Activated T-helper 1 cell treated with Interleukin-2 at 50 U/mL for 16 hours (primary cell): ENCODE data around the gene CXXC5.
A peak's percentile ranks its signal among the peaks of the same experiment; 100 is the strongest.

Experiments
- DNase-seq: peaks from one replicate; pipeline ENCODE4 v3.0.0-alpha.2; 2020; ENCODE audit warnings: low read depth

The CXXC5 gene

DNA sequence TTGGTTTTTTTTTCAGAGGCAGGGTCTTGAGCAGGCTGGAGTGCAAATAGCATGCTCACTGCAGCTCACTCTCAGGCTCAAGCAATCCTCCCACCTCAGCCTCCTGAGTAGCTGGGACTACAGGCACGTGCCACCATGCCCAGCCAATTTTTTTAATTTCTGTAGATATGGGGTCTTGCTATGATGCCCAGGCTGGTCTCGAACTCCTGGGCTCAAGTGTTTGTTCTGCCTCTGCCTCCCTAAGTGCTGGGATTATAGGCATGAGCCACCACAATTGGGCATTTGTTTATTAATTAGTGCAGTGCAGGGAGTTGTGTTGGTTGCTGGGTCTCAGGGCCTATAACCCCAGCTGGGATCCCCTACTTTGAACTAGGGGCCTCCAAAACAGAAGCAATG is 47.0 kb downstream of the CXXC5 start:
- DNase-seq, result no peak

- DNase-seq, result no peak
Measured at GRCh38 chr5:139696167-139696893, 48.2 kb downstream of the CXXC5 start.

GRCh38 chr5:139696894-139697658 is 48.9 kb downstream of the CXXC5 start:
- DNase-seq, result no peak

DNA sequence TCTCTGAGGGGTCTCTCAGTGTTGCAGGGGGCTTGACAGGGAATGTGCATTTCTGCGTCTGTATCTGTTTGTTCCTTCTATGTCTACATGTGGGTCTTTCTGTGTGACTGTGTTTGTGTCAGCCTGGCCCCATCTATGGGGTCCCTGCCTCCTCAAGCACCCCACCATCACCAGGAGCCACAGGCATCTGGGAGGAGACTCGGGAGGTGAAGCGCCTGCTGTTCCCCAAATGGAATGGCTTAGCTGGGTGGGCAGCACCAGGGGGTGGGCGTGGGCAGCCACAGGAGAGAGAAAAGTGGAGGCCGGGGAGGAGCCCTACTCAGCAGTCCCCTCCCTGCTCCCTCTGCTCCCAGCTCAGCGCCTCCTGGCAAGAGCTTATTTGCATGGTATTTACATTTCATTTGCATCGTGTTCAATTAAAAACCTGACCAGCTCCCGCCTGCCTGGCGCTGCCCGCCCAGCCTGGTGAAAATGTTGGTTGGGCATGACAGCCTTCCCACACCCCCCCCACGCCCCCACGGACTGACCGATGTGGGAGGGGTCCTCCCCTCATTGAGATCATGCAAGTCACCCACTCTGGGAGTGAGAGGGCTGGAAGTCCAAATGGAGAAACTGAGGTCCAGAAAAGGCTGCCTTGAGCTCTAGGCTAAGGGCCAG is 50.5 kb downstream of the CXXC5 start:
- no peak for DNase-seq

DNA sequence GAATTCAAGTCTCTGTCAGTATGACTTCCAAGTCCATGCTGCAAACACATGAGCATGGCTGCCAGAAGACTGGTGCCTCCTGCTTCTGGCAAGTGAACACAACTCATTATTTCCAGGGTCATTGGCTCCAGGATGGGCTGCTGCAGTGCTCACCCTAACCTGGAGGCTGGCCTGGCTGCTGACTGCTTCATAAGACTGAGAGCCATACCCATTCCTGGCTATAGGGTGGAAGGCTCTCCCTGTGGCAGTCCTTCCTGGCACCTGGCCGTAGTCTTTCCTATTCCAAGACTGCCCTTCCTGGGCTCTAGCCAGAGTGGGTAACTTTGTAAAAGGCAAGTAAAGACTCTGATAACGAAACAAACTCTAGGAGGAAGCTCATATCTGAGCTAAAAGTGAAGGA is 51.2 kb downstream of the CXXC5 start:
- no peak for DNase-seq

DNA sequence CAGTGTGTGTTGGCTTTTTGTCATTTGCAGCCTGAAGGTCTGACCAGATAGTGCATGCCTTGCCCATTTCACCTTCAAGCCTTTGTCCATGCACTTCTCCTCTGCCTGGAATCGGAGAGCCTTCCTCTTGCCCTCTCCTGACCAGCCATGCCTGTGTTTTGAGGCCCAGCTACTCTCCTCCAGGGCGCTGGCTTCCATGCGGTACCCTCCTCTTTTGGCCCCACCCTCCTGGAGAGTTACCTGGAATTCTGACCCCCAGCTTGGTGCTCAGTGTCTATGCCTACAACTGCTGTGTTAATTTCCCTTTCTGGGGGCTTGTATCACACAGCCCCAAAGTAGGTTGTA is 52.5 kb downstream of the CXXC5 start:
- DNase-seq, result no peak

DNA sequence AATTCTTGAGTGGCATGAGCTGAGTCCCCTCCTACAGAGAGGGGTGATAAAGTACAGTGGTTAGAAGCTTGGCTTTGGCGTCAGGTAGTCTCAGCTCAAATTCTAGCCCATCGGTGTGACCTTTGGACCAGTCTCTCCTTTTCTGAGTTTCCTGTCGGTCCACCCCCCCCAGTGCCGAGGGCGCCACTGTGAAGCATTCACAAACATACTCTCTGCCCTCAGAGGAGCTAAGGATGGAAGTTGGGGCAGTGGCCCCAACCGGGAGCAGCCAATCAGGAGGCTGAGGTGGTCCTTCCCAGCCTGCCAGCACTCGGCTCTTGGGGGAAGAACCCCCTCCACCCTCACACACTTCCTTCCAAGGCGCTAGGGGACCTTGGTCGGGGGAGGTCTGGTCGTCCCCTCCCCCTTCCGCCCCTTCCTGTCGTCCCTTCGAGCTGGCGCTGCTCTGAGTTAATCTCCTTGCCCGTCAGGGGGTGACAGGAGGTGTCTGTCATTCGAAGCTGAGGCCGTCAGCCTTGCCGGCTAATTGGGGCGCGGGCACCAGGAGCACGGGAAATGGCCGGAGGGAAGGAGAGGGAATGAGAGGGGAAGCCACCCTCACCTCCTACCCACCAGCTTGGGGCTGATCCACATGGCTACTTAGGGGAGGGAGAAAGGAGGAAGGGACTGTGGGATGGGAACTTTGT is 53.0 kb downstream of the CXXC5 start:
- DNase-seq, result no peak

DNA sequence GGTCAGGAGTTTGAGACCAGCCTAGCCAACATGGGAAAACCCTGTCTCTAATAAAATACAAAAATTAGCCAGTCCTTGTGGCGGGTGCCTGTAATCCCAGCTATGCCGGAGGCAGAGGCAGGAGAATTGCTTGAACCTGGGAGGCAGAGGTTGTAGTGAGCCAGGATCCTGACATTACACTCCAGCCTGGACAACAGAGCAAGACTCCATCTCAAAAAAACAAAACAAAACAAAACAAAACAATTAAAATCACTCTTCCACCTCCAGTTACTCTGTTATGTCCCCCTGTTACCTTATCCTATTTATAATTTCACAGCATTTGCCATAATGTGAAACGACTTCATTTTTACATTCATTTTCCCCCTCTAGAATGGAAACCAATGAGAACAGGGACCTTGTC is 54.4 kb downstream of the CXXC5 start:
- DNase-seq, result no peak

GRCh38 chr5:139704748-139705147 is 56.6 kb downstream of the CXXC5 start:
- DNase-seq, result no peak

- DNase-seq, result no peak
Measured at GRCh38 chr5:139705191-139705590, 57.0 kb downstream of the CXXC5 start.

GRCh38 chr5:139705655-139706587 is 57.8 kb downstream of the CXXC5 start:
- no peak for DNase-seq

- no peak for DNase-seq
Measured at GRCh38 chr5:139707445-139708003, 59.4 kb downstream of the CXXC5 start.

- DNase-seq, result no peak
Measured at GRCh38 chr5:139708434-139708861, 60.3 kb downstream of the CXXC5 start.

DNA sequence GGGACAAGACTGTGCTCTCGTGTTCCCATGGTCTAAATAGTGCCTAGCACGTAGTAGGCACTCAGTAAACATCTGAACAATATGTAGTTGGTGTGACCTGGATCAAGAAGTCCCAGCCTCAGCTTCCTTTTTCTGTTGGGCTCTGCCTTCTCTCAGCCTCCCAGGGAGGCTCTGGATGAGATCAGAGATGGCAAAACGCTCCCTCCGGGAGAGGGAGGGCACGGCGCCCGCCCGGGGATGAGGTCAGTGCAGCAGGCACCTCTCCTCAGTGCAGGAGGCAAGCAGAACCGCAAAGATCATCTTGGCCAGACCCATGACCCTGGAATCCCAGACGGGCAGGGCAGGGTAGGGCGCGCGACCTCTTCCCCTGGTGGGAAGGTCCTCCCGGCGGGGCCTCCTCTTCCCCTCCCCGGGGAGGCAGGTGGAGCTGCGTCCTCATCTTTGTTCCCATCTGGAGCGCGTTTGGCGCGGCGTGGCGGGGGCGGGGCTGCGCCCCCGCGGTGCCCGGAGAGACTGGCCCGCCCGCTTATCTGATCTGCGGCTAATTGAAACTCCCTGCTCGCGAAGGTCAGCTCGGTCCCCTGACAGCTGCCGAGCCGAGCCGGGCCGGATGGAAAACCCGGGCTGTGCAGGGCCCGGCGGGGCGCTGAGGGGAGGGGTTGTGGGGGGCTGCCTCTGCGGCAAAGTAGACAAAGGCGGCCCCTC is 60.9 kb downstream of the CXXC5 start:
- no peak for DNase-seq

DNA sequence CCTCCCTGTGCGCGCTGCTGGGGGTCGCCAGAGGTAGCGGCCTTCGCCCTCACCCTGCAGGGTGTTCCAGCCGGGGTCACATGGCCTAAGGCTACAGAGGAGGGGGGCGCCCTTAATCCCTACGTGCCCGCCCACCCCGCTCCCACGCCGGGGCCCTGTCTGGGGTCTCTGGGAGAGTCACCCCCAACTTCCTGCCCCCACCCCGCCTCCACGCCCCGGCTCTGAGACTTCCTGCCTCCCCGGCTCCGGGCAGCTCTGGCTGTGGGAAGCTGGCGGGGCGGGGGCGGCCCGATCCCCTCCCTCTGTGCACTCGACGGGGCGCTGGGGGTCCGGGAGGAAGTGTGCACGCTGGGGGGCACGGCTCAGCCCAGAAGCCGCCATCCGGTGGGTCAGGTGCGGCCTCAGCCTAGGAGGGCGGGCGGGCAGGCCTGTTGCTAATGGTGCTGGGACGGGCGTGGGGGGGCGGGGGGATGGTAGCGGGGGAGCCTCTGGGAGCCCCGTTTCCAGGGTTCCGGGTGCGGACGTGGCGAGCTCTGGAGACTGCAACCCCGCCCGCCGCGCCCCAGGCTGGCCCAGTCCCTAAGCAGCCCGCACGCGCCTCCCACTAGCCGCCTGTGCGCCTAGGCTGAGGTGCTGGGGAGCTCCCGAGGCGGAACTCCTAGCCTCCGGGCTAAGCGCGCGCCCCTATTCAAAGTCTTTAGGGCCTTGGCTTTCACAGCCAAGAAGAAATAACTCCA is 61.6 kb downstream of the CXXC5 start:
- DNase-seq, result no peak

- DNase-seq, result peak; percentile 40
Measured at GRCh38 chr5:139710319-139711066, 62.3 kb downstream of the CXXC5 start.

GRCh38 chr5:139711067-139711905 is 63.1 kb downstream of the CXXC5 start:
- peak; percentile 27 for DNase-seq

- DNase-seq, result no peak
Measured at GRCh38 chr5:139711906-139712224, 63.7 kb downstream of the CXXC5 start.
